HUES6 (cell line): ENCODE results near the gene PTPN4.

Source experiments
- H3K27ac ChIP-seq: 2 replicates; pipeline ENCODE4 v1.7.0; 2013; ENCODE audit warnings: low read depth, mild to moderate bottlenecking, low read length, inconsistent platforms
- H3K27me3 ChIP-seq: 2 replicates; pipeline ENCODE4 v1.6.1; 2013; ENCODE audit warnings: low read length; ENCODE audit not compliant: control insufficient read depth, insufficient read depth
- H3K36me3 ChIP-seq: 2 replicates; pipeline ENCODE4 v1.6.1; 2013; ENCODE audit warnings: low read length; ENCODE audit not compliant: control insufficient read depth, insufficient read depth
- H3K4me1 ChIP-seq: 2 replicates; pipeline ENCODE4 v1.6.1; 2013; ENCODE audit warnings: low read length; ENCODE audit not compliant: control insufficient read depth, insufficient read depth
- H3K4me3 ChIP-seq: 2 replicates; pipeline ENCODE4 v1.5.1; 2013; ENCODE audit warnings: low read depth, low read length
- H3K9ac ChIP-seq: one replicate; pipeline ENCODE4 v1.6.1; 2013; ENCODE audit warnings: mild to moderate bottlenecking, low read length
- H3K9me3 ChIP-seq: 2 replicates; pipeline ENCODE4 v1.6.1; 2013; ENCODE audit warnings: low read depth, low read length; ENCODE audit not compliant: control insufficient read depth, insufficient read depth

Gene PTPN4

GRCh38 chr2:119897736-119898395 is 138.1 kb downstream of the PTPN4 start:
- Histone ChIP-seq H3K4me3 (no peak overlapping the region), H3K4me1 (peaks cover 3% of the 10 kb centered on the region; the same call in 1 of the 2 replicates)

GRCh38 chr2:119901013-119901412 is 141.3 kb downstream of the PTPN4 start:
- peaks cover 33% of the 10 kb centered on the region for H3K36me3 ChIP-seq
- no peak overlapping the region for H3K27ac ChIP-seq
- peaks cover 3% of the 10 kb centered on the region; the same call in 1 of the 2 replicates for H3K4me1 ChIP-seq
- H3K9me3 ChIP-seq, result no peaks in the 10 kb centered on the region
- no peaks in the 10 kb centered on the region for H3K27me3 ChIP-seq
- no peak overlapping the region for H3K9ac ChIP-seq
- no peak overlapping the region for H3K4me3 ChIP-seq

More at GRCh38 chr2:119897736-119898395, 138.1 kb downstream of the PTPN4 start:
- Histone ChIP-seq H3K36me3 (peaks cover 22% of the 10 kb centered on the region), H3K9ac (no peak overlapping the region), H3K27ac (no peak overlapping the region), H3K27me3 (no peaks in the 10 kb centered on the region), H3K9me3 (no peaks in the 10 kb centered on the region)

GRCh38 chr2:119910566-119910965 is 150.8 kb downstream of the PTPN4 start:
- Histone ChIP-seq H3K9me3 (no peaks in the 10 kb centered on the region), H3K27ac (no peak overlapping the region), H3K4me1 (no peaks in the 10 kb centered on the region), H3K27me3 (no peaks in the 10 kb centered on the region), H3K4me3 (no peak overlapping the region), H3K36me3 (peaks cover 6% of the 10 kb centered on the region; the same call in 1 of the 2 replicates), H3K9ac (no peak overlapping the region)

- Histone ChIP-seq H3K9ac (no peak overlapping the region), H3K27me3 (no peaks in the 10 kb centered on the region), H3K36me3 (peaks cover 2% of the 10 kb centered on the region; the same call in 1 of the 2 replicates), H3K4me3 (no peak overlapping the region), H3K9me3 (no peaks in the 10 kb centered on the region), H3K27ac (no peak overlapping the region), H3K4me1 (no peaks in the 10 kb centered on the region)
These were observed 154.5 kb downstream of the PTPN4 start for GRCh38 chr2:119914266-119914665.

GRCh38 chr2:119921825-119922224 is 162.1 kb downstream of the PTPN4 start:
- Histone ChIP-seq H3K27ac (no peak overlapping the region), H3K4me1 (no peaks in the 10 kb centered on the region), H3K9me3 (no peaks in the 10 kb centered on the region), H3K4me3 (no peak overlapping the region), H3K36me3 (no peaks in the 10 kb centered on the region), H3K9ac (no peak overlapping the region), H3K27me3 (no peaks in the 10 kb centered on the region)

GRCh38 chr2:119922699-119923098 is 163.0 kb downstream of the PTPN4 start:
- H3K4me3 ChIP-seq, result no peak overlapping the region
- no peak overlapping the region for H3K27ac ChIP-seq
- no peaks in the 10 kb centered on the region for H3K9me3 ChIP-seq
- H3K27me3 ChIP-seq, result no peaks in the 10 kb centered on the region
- no peaks in the 10 kb centered on the region for H3K36me3 ChIP-seq
- no peaks in the 10 kb centered on the region for H3K4me1 ChIP-seq
- no peak overlapping the region for H3K9ac ChIP-seq

- Histone ChIP-seq H3K9ac (no peak overlapping the region), H3K27me3 (no peaks in the 10 kb centered on the region), H3K4me1 (no peaks in the 10 kb centered on the region), H3K4me3 (no peak overlapping the region), H3K36me3 (peaks cover 8% of the 10 kb centered on the region), H3K27ac (no peak overlapping the region), H3K9me3 (no peaks in the 10 kb centered on the region)
These were observed 169.8 kb downstream of the PTPN4 start for GRCh38 chr2:119929537-119929936.

GRCh38 chr2:119932809-119933208 is 173.1 kb downstream of the PTPN4 start:
- Histone ChIP-seq H3K4me3 (no peak overlapping the region), H3K9me3 (no peaks in the 10 kb centered on the region), H3K36me3 (peaks cover 32% of the 10 kb centered on the region)

GRCh38 chr2:119934319-119934718 is 174.6 kb downstream of the PTPN4 start:
- no peak overlapping the region for H3K9ac ChIP-seq
- no peaks in the 10 kb centered on the region for H3K4me1 ChIP-seq
- H3K9me3 ChIP-seq, result no peaks in the 10 kb centered on the region
- H3K27me3 ChIP-seq, result no peaks in the 10 kb centered on the region
- H3K36me3 ChIP-seq, result peaks cover 33% of the 10 kb centered on the region
- H3K27ac ChIP-seq, result no peak overlapping the region
- no peak overlapping the region for H3K4me3 ChIP-seq

More at GRCh38 chr2:119932809-119933208, 173.1 kb downstream of the PTPN4 start:
- H3K27me3 ChIP-seq, result no peaks in the 10 kb centered on the region
- H3K27ac ChIP-seq, result no peak overlapping the region
- no peaks in the 10 kb centered on the region for H3K4me1 ChIP-seq
- no peak overlapping the region for H3K9ac ChIP-seq

- Histone ChIP-seq H3K36me3 (peaks cover 28% of the 10 kb centered on the region), H3K4me3 (no peak overlapping the region), H3K27ac (no peak overlapping the region), H3K27me3 (no peaks in the 10 kb centered on the region), H3K9me3 (no peaks in the 10 kb centered on the region), H3K9ac (no peak overlapping the region), H3K4me1 (no peaks in the 10 kb centered on the region)
These were observed 178.0 kb downstream of the PTPN4 start for GRCh38 chr2:119937680-119938079.

- H3K9me3 ChIP-seq, result no peaks in the 10 kb centered on the region
- no peak overlapping the region for H3K4me3 ChIP-seq
- H3K27me3 ChIP-seq, result no peaks in the 10 kb centered on the region
- H3K27ac ChIP-seq, result no peak overlapping the region
- H3K36me3 ChIP-seq, result peaks cover 22% of the 10 kb centered on the region
- no peak overlapping the region for H3K9ac ChIP-seq
- no peaks in the 10 kb centered on the region for H3K4me1 ChIP-seq
These were observed 180.2 kb downstream of the PTPN4 start for GRCh38 chr2:119939915-119940314.
